ENCODE data around the gene WDR4. TPM values are rescaled to one million over a fixed set of nuclear protein-coding genes. Genes with fewer than 3 reads are reported as not detected.

Gene WDR4
- total RNA-seq, 1 experiment from 2014 or later, result 42.6 TPM

GRCh38 chr21:42892931-42893755, 13.8 kb upstream of the WDR4 start, which contains the start of gene NDUFV3 (continued):
- peak; percentile 44; the same call in 1 of the 2 replicates for TF ChIP-seq ARID4B (CRISPR knock-in tag; IDR thresholded peaks at IDR 0.05; ENCODE audit: borderline replicate concordance)

- DNase-seq (ENCODE audit: low spot score) (no peak), ATAC-seq (peak; percentile 19)
- H3K4me3 Mint-ChIP-seq, result peak overlapping the region; percentile 81
- peaks cover 5% of the 10 kb centered on the region for H3K4me1 Mint-ChIP-seq
- peak overlapping the region; percentile 99 for H3K27ac Mint-ChIP-seq
- H3K9me3 Mint-ChIP-seq, result peaks cover 4% of the 10 kb centered on the region; the same call in 1 of the 2 replicates
- CTCF ChIA-PET, result interaction anchor here (0.6 to 1.6 kb wide), 4 partner anchors 14 to 299 kb away, joined by 4 to 5 read pairs (median 4); no protein-coding TSS in a partner anchor
- peaks cover 16% of the 10 kb centered on the region for H3K36me3 Mint-ChIP-seq
- no peaks in the 10 kb centered on the region; the same call in 1 of the 2 replicates for H3K27me3 Mint-ChIP-seq (ENCODE audit: low read depth)
- TF ChIP-seq ETV6 (CRISPR knock-in tag; IDR thresholded peaks at IDR 0.05) (no peak), ZSCAN18 (CRISPR knock-in tag; IDR thresholded peaks at IDR 0.05) (no peak), CREB1 (CRISPR knock-in tag; IDR thresholded peaks at IDR 0.05) (peak; percentile 78; the same call in 1 of the 2 replicates), PRRX2 (CRISPR knock-in tag; IDR thresholded peaks at IDR 0.05) (no peak), NFE2L1 (CRISPR knock-in tag; IDR thresholded peaks at IDR 0.05) (peak; percentile 75; the same call in 1 of the 2 replicates), MXD4 (CRISPR knock-in tag; IDR thresholded peaks at IDR 0.05; ENCODE audit: borderline replicate concordance) (no peak), SP1 (CRISPR knock-in tag; conservative IDR thresholded peaks at IDR 0.05) (no peak), E2F5 (CRISPR knock-in tag; IDR thresholded peaks at IDR 0.05) (no peak), FOXP4 (CRISPR knock-in tag; IDR thresholded peaks at IDR 0.05) (0 out of 2 replicates have a peak, but pooled peaks have one; percentile 5)
- POLR2A ChIA-PET, result interaction anchor here (0.6 to 1.5 kb wide), 4 partner anchors 14 to 98 kb away, joined by 3 to 5 read pairs (median 4); partner anchors contain the start of gene PKNOX1
Measured at GRCh38 chr21:42892582-42892930, 13.2 kb upstream of the WDR4 start.

- Mint-ChIP-seq H3K4me3 (no peak overlapping the region), H3K9me3 (peaks cover 7% of the 10 kb centered on the region), H3K27ac (no peak overlapping the region), H3K4me1 (peaks cover 5% of the 10 kb centered on the region), H3K27me3 (ENCODE audit: low read depth) (no peaks in the 10 kb centered on the region; the same call in 1 of the 2 replicates), H3K36me3 (no peaks in the 10 kb centered on the region)
- ChIA-PET POLR2A (no interaction called here), CTCF (no interaction called here)
- DNase-seq (ENCODE audit: low spot score), result no peak
- ATAC-seq, result no peak
- TF ChIP-seq GRHL2 (CRISPR knock-in tag; IDR thresholded peaks at IDR 0.05; ENCODE audit: insufficient replicate concordance, severe bottlenecking), result no peak
- TF ChIP-seq ZNF121 (CRISPR knock-in tag; IDR thresholded peaks at IDR 0.05), result no peak
- TF ChIP-seq E2F1 (CRISPR knock-in tag; IDR thresholded peaks at IDR 0.05), result no peak
- TF ChIP-seq HMGA2 (CRISPR knock-in tag; IDR thresholded peaks at IDR 0.05), result no peak
- no peak for TF ChIP-seq HMGXB4 (CRISPR knock-in tag; IDR thresholded peaks at IDR 0.05)
- no peak for TF ChIP-seq FOXP1 (CRISPR knock-in tag; IDR thresholded peaks at IDR 0.05; ENCODE audit: borderline replicate concordance)
- no peak for TF ChIP-seq ZNF281 (CRISPR knock-in tag; IDR thresholded peaks at IDR 0.05)
Measured at GRCh38 chr21:42887326-42887725, 8.0 kb upstream of the WDR4 start.
